Retinal pigment epithelial cell (primary cell): ENCODE measurements around the gene CARHSP1.

Experiments
- DNase-seq: peaks from one replicate; pipeline ENCODE4 v3.0.0-alpha.2; 2010; ENCODE audit warnings: low read depth
- H3K4me3 ChIP-seq: 2 replicates; pipeline ENCODE4 v1.5.1; 2011; ENCODE audit warnings: mild to moderate bottlenecking, low read length, control low read depth, moderate library complexity
- CTCF ChIP-seq: conservative IDR thresholded peaks from 2 replicates; pipeline ENCODE4 v1.5.1; 2011; ENCODE audit warnings: low read depth, low read length, control low read depth, inconsistent platforms

CARHSP1 gene

GRCh38 chr16:8864480-8865110, 4.2 kb downstream of the CARHSP1 start:
- DNase-seq, result no peak
- TF ChIP-seq CTCF, result no peak
- H3K4me3 ChIP-seq, result no peak overlapping the region

GRCh38 chr16:8863594-8864424, 5.0 kb downstream of the CARHSP1 start:
- no peak for DNase-seq
- no peak overlapping the region for H3K4me3 ChIP-seq
- no peak for TF ChIP-seq CTCF

GRCh38 chr16:8862309-8863130, 6.3 kb downstream of the CARHSP1 start:
- DNase-seq, result no peak
- H3K4me3 ChIP-seq, result no peak overlapping the region
- no peak for TF ChIP-seq CTCF

- no peak for DNase-seq
- H3K4me3 ChIP-seq, result no peak overlapping the region
- no peak for TF ChIP-seq CTCF
These were observed 7.1 kb downstream of the CARHSP1 start for GRCh38 chr16:8861563-8862308.

- no peak overlapping the region for H3K4me3 ChIP-seq
- DNase-seq, result no peak
- TF ChIP-seq CTCF, result no peak
These were observed 8.6 kb downstream of the CARHSP1 start for GRCh38 chr16:8859913-8860881.
